ENCODE results near the gene MAPK8IP1.
A peak's percentile ranks its signal among the peaks of the same experiment; 100 is the strongest.

Gene MAPK8IP1

DNA sequence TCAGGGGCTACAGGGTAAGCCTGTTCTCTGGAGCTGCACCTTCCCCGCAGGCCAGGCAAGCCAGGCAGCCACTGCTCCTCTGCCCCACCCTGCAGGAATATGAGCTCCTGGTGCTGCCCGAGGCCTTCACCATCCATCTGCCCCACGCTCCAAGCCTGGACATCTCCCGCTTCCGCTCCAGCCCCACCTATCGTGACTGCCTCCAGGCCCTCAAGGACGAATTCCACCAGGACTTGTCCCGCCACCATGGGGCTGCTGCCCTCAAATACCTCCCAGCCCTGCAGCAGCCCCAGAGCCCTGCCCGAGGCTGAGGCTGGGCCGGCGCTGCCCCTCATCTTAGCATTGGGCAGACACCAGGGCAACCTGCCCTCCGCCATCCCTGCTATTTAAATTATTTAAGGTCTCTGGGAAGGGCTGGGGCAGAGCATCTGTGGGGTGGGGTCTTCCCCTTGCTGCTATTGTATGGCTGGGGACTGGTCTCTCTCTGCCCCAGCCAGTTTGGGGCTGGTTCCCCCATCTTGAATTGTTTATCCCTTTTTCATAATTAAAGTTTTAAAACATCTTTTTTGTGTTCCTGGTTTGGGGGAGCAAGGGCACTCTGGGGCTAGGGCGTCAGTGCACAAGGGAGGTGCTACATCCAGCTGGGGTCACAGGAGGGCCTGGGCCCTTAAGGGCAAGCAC, 43.2 kb downstream of the MAPK8IP1 start:
- no peak for DNase-seq

DNA sequence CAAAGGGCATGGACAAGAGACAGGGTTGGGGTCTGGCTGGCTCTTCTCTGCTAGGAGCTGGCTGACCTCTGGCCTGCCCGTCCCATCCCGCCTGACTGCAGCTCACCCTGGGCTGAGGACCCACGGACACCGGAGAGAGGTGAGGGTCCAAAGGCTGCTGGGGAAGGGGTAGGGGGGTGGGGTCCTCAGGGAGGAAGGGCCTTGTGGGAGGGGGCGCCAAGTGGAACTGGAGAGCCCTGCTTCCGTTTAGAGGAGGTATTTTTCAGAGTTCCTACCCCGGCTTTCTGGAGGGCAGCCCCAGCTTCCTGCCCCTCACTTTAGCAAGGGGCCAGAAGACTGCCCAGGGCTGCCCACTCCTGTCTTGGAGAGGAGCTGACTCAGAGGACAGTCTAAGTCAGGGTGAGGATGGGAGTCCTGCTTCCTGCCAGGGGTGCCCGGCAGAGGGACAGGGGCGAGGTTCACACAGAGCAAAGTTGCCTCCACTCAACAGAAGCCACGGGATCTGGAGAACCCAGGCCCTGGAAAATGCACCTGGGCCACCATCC, 44.1 kb downstream of the MAPK8IP1 start:
- DNase-seq: no peak

DNA sequence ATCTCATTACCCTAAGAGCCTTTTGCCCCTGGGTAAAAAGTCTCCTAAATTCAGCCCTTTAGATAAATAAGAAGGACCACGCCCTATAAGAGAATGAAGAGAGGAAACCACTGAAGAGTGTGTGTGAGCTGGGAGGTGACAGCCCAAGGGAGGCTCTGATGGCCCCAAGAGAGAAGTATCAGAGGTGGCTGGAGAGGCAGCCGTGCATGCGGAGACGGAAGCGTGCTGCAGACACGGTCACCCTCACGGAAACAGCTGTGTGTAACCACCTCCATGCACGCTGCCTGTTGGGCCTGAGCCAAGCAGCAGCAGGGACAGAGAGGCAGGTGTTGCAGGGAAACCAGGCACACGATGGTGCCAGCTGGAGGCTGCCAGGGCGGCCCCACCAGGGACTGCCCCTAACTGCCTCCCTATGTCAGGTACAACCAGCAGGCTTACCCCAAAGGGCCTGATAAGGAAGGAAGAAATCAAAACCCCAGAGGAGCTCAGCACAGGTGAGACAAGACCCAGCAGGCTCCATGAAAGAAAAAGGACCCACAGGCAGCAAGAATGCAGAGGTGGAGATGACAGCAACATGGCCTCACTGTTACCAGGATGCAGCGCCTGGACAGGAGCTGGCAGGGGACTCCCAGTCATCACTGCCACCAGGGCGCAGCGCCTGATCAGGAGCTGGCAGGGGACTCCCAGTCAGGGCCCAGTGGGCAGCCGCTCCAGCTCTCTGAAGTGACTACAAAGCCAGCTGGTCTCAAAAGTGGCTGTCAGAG, 44.8 kb downstream of the MAPK8IP1 start:
- DNase-seq: peak; percentile 39

DNA sequence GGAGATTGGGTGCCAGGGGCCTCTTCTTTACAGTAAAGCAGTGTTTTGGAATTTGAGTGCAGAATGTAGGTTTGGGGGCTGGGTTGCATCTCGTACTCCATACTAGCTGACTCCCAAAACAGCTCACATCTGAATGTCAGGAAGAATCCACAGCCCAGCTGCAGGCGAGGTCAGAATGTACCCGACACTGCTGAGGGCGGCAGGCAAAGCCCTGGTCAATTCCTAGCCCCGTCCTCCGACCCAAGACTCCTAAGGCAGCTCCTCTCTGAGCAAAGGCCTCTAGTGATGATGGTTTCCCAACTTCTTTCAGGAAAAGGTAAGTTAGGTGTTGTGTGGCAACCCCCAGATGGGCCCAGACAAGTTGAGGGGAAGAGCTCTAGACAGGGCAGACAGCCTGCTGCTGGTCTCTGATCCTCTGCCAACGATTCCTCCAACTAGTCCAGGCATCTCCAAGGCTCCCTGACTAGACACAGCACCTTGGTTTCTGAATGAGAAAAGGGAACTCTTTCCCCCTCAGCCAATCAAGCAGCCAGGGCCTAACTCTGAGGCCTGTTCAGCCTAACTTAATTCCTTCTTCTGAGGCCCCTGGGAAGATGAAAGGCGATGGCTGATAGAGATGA, 45.6 kb downstream of the MAPK8IP1 start:
- no peak for DNase-seq

DNA sequence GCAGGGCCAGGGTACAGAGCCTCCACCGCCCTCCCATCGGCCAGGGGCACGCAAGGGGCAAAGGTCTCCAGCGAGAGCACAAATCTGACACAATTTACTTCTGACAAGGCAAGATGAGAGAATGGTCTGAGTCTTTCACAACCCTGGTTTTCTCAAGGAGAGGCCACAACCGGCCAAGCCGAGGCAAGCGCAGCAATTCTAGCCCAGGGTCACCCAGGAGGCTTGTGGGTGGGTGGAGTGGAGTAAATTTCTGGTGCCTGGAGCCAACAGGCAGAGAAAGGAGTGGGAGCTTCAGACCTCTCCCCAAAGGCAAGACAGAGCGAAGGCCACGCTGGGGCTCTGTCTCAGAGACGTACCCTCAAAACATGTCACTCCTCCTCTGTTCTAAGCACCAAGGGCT, 46.3 kb downstream of the MAPK8IP1 start:
- DNase-seq: no peak

DNA sequence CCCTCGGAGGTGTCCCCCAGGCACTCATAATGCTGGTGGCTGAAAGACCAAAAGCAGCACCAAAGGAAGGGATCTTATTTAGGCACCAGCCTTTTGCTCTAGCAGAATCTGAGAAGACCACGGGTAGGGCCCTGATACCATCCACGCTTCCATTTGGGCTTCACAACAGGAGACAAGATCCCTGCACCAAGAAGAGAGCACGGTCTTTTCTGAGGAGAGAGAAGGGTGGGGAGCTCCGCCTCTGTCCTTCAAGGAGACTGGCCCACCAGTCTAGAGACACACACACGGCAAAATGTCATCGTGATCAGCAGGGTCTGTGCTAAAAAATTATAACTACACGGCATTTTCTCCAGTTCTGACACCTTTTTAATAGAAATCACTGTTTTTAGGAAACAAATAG, 46.8 kb downstream of the MAPK8IP1 start:
- DNase-seq: no peak

DNA sequence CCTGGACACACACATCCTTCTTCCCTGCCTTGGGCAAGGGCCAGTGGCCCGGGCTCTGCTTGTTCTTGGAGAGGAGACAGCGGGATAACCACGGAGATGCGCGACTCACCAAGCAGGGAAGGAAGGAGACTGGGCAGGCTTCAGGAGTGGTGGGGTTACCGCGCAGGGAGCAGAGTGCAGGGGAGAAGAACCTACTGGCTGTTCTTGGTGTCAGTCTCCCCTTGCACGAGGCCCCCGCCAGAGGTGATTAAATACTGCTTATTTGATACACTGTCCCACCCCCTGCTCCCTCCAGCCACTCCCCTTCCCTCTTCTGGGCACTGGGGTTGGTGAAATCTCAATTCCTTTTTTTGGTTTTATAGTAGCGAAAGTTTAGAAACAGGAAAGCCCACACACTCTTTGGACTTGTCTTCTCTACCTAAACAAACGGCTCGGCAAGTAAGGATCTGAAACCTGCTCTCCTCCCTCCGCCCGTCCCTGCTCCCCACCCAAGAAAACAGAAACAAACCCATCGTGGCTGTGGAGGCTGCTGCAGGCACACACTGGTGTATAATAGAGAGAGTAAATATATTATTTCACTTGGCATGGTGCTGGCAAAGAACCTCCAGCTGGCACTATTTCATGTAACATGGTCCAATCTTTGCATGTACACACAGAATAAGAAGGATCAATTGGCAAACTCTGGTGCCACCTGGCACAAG, 47.8 kb downstream of the MAPK8IP1 start:
- DNase-seq: no peak

DNA sequence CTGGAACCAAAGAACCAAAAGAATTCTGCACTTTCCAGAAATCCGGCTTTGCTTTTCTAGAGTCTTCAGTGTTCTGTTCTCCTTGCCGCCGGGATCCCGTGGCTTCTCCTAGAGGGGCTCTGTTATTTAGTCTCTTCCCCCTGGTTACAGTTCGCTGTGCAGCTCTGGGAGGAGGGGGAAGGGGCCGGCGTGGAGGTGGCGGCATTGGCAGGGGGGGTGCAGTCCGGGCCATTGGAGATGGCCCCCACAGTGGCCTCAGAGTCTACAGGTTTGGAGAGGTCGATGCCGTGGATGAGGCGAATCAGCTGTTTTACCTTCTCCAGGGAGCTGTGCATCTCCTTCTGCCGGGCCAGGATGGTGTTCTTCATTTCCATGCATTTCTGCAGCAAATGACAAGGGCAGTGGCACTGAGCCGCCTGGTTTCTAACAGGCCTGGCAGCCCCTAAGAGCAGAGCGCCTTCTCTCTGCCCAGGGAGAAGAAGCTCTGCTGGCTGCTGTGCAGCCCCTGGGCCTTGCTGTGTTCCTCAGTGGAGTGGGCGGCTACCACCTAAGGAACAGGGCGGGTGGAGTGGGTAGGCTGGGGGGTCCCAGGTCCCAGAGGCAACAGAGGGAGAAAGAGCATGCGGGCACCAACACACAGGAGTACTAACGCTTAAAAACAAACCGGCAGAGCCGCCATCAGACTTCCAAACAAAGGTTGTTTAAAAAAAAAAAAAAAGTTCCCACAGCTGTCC, 48.6 kb downstream of the MAPK8IP1 start:
- DNase-seq: no peak

DNA sequence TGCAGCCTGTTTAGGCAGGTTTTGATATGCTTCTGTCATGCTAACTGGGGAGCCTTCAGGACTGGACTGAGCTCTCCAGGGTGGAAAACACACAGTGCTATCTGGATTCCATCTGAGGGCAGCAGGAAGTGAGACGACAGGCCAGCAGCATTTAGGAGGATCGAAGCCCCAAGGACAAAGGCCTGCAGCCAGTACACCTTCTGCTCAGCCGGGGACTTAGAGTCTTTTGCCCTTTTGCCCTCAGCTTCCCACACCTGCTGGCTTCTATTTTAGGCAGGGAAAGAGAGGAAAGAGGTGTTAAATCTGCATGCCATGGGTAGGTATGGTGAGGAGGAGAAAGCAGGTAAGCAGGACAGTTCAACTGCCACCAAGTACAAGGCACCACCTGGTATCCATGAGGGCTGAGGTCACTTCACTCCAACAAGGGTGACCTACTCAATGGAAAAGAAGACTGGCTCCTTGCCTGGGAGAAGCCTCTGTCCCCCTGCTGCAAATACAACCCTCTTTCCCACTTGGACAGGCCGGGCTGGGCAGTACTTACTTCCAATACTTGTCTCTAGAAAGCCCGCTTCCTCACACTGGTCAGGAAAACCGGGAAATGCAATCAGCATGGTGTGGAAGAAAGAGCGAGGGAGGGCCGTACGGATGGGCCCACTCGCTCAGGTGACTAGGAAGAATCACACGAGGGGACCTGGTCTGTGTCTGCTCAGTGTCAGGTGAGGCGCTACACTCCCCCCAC, 49.3 kb downstream of the MAPK8IP1 start:
- DNase-seq: no peak

DNA sequence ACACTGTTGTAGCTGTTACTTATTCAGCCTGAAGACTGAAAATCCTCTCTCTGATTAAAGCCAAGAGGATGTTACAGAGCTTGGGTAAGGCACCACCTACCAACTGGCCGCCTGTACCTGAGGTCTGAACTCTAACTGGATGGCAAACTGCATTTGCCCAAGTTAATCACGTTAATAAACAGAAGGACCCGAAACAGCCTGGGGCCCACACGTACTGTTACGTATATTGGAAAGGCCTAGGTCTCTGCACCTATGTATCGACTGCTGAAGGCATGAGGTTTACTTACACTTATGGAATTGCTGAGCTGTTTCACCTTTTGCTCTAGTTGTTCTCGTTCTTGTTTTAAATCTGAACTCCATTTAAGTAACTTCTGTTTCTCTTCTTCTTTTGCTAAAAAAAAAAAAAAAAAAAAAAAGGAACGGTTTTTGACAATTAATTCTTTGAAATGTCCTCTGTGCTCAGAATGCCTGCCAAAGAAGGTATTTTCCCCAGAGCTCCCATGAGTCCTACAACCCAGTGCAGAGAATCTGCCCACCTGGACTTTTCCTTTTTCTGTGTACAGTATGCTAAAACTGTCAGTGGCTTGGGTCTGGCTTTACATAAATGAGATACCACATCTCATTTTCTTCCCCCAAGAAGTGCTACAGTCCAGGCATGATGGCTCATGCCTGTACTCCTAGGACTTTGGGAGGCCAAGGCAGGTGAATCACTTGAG, 50.1 kb downstream of the MAPK8IP1 start:
- no peak for DNase-seq

DNA sequence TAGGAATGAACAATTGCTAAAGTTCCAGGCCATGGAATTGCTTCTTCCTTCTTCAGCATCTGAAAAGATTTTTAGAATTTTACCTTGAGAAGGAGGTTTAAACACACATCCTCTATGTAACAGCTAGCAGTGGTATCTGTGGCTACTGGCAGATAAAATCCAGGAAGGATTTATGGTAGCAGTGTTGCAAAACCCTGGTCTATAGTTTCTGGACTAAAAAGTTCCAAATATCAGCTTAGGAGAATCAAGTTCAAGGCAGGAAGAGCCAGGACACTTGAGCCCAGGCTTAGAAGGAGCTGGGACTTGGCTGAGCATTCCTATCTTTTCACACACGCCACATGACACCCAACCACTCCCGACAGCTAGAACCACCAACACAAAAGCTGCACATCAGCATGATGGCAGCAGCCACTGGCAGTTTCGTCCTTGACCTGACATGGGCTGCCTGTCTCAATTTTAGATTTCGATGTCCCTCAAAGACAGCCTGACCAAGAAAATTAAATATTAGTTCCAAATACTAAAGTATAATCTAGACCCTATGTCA, 51.1 kb downstream of the MAPK8IP1 start:
- no peak for DNase-seq

DNA sequence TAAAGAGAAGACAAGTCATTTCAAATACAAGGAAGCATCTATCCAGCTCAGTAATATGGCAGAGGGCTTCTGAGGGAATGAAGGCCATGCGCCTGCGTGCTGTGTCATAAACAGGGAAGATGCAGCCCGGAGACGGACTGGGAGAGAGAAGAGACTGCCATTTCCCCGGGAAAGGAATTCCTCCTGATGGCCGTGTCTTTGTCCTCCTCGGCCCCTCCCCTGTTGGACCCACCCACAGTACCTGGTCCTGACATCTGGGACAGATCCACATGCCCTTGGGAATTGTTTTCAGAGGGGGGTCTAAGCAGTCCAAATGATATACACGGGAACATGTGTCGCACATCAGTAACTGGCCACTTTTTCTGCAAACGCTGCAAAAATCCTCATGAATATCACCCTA, 52.5 kb downstream of the MAPK8IP1 start:
- DNase-seq: no peak

DNA sequence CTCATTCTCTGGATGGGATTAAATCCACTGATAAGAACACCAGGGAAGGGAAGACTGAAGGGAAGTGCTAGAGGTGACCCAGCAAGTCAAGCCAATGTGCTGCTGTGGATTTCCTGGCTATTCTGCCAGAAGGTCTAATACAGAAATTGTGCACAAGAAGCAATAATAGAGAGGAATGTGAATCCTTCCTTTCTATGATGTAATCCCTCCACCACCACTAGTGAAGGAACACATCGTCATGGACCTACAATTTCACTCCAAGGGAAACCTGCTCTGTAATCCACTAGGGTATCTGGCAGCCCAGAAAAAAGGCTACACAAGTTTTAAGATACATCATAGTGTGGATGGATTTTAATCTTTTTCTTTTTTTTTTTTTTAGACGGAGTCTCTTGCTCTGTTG, 54.4 kb downstream of the MAPK8IP1 start:
- no peak for DNase-seq

DNA sequence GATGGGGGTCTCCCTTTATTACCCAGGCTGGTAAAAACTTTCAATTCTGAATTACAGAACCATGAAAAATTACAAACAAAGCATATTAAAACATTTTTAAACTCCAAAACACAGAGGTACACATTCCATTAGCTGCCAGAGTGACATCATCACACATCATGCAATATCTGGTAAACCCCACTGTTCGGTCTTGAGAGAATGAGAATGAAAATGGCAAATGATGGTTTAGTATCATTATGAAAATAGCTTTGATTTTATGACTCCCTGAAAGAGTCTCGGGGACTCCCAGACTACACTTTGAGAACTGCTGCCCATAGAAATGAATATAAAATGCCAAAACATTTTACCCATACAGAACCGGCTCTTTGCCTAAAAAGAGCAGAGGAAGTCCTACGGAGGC, 55.8 kb downstream of the MAPK8IP1 start:
- DNase-seq: no peak

DNA sequence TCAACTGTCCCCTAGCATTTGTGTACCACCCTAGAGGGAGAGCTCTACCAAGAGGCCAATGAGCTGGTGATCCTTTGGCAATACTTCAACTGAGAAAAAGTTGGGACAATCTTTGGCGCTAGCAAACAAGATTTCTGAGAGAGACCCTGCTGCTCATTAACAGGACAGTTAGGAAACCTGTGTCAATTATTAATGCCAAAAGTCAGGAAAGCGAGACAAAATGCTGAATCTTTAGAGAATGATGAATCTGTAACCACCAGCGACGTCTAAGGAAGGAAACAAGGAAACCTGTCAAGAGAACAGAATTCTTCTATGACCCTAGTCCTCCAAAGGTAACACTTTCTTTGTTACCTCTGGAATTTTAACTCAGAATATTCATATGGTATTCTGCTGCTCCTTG, 56.9 kb downstream of the MAPK8IP1 start:
- DNase-seq: no peak

DNA sequence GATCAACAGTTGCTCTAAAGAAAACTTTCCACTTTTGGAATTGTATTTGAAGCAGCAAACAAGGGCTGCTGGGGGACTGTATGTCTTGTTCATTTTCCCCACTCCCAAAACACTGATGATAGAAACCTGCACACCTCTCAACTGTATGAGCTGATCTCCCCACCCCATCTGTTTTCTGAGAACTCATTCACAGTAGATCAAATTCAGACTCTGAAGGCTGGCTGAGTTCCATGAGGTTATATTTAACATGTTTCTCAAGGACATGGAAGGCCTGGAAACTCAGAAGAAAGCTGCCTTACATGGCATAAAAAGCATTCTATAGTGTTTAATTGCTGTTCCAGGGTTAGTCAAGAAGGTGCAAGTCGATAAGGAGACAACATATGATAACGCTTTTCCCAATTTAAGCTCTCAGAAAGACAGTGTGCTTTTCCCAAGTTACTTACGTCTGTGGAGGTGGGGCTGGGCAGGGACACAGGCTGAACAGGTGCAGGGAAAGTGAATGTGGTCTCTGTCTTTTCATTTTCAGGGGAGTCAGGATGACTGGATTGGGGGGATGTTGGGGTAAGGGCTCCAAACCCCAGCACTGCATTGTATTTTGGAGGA, 60.0 kb downstream of the MAPK8IP1 start:
- DNase-seq: no peak

DNA sequence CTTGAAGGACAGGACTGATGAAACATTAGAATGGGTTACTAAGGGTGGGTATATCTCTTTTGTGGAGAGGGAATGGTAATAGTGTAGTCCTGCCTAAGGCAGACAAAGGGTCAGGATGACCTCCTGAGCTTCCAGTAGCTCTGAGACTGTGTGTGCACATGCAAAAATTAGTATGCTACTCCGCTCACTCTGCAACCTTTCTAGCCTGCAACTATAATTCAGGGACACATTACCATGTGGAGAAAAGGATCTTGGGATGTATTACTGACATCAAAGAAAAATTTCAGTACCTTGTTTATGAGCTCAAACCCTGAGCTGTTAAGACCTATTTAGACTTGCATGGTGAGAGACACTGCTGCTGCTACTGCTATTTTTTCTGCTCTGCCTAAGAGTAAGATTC, 62.4 kb downstream of the MAPK8IP1 start:
- no peak for DNase-seq

DNA sequence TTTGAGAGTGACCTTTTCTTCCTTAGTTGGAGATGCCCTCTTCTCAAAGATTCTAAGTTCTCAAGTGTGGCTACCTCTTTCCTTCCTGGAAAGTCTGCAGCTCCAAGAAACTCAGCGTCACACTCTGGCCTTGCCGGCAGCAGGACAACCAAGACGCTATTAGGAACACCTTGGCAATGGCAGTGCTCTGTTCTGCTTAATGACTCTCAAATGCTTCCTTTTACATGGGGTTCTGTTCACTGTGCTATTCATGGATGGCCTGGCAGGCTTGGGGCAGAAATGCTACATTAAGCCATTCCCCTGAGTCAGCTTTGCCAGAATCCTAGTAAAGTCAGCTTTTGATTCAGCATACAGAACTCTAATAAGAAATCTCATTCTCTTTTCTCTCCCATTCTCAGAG, 62.9 kb downstream of the MAPK8IP1 start:
- DNase-seq: no peak

DNA sequence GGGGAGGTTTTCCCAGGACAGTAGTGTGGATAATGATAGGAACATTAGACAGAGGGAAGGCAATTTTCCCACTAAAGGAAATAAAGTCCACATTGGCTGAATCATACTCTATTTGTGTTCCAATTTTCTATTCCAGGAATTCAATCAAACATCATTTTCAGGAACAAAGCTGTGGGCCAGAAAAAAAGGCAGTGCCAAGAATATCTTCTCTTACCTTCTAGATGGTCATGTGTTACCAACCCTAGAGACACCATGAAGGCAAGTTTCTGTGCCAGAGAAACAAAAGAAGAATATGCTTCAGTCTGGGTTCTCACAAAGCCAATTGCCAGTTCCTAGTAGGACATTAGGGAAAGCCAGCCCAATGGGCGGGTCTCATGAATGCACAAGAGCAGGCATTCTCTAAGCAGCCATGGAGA, 64.5 kb downstream of the MAPK8IP1 start:
- no peak for DNase-seq

All from NCI-H187 treated with DMSO at 0.1 percent for 48 hours (cell line).